Measurements from ENCODE around the gene MUSK.

Gene MUSK

DNA sequence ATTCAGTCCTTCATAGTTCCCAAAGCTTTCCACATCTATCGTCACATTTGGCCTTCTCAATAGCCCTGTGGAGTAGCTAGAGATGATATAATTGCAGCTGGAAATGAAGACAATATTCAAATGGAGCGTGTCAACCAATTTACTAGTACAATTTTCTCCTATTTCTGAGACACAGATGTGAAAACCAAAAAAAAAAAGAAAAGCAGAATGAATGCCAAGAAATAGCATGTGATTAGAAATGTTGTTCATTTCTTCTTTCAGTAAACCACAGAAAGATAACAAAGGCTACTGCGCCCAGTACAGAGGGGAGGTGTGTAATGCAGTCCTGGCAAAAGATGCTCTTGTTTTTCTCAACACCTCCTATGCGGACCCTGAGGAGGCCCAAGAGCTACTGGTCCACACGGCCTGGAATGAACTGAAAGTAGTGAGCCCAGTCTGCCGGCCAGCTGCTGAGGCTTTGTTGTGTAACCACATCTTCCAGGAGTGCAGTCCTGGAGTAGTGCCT, 99.0 kb downstream of the MUSK start:
- Histone ChIP-seq H3K4me2 (ENCODE audit: insufficient read depth, low read length) (no peak overlapping the region), H3K79me2 (ENCODE audit: insufficient read depth, low read length) (no peaks in the 10 kb centered on the region), H3K36me3 (ENCODE audit: insufficient read depth, low read length) (no peaks in the 10 kb centered on the region), H3K4me1 (ENCODE audit: insufficient read depth, low read length) (no peaks in the 10 kb centered on the region), H3K9ac (ENCODE audit: low read depth, low read length) (no peak overlapping the region), H3K4me3 (ENCODE audit: low read depth in 1 of 2, low read length in 2 of 2) (no peak overlapping the region), H3K27ac (ENCODE audit: low read length) (no peak overlapping the region), H4K20me1 (ENCODE audit: insufficient read depth, low read length) (no peaks in the 10 kb centered on the region), H2AFZ (ENCODE audit: low read depth, low read length) (no peak overlapping the region), H3K9me3 (ENCODE audit: insufficient read depth, low read length, severe bottlenecking) (no peaks in the 10 kb centered on the region), H3K27me3 (ENCODE audit: insufficient read depth, low read length, poor library complexity) (no peaks in the 10 kb centered on the region)
- TF ChIP-seq, protein P1, sequence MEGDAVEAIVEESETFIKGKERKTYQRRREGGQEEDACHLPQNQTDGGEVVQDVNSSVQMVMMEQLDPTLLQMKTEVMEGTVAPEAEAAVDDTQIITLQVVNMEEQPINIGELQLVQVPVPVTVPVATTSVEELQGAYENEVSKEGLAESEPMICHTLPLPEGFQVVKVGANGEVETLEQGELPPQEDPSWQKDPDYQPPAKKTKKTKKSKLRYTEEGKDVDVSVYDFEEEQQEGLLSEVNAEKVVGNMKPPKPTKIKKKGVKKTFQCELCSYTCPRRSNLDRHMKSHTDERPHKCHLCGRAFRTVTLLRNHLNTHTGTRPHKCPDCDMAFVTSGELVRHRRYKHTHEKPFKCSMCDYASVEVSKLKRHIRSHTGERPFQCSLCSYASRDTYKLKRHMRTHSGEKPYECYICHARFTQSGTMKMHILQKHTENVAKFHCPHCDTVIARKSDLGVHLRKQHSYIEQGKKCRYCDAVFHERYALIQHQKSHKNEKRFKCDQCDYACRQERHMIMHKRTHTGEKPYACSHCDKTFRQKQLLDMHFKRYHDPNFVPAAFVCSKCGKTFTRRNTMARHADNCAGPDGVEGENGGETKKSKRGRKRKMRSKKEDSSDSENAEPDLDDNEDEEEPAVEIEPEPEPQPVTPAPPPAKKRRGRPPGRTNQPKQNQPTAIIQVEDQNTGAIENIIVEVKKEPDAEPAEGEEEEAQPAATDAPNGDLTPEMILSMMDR (IDR thresholded peaks at IDR 0.05; ENCODE audit: borderline replicate concordance, extremely low read depth, low read length, poor library complexity, severe bottlenecking), result no peak
- no peak for TF ChIP-seq EZH2 (IDR thresholded peaks at IDR 0.05; ENCODE audit: borderline replicate concordance, low read depth, low read length, severe bottlenecking)
- no peak for DNase-seq
- ATAC-seq (ENCODE audit: insufficient read depth, low read depth), result no peak

DNA sequence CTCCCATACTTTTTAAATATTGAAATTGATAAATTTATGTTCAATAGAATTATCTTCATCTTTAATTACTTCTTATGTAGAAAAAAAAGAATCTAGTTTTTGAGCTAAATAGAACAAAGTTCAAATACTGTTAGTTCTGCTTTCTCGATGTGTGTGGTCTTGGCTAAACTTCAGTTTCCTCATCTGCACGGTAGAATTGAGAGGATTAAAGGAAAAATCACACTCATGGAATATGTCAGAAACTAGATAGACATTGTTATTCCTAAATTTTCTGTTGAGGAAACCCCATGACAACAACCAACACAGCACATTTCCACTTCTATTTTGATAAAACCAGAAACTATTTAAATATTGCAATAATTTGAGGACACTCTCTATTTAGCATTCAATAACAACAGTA, 100.3 kb downstream of the MUSK start:
- H2AFZ ChIP-seq (ENCODE audit: low read depth, low read length), result no peak overlapping the region
- no peak for TF ChIP-seq EZH2 (IDR thresholded peaks at IDR 0.05; ENCODE audit: borderline replicate concordance, low read depth, low read length, severe bottlenecking)
- TF ChIP-seq, protein P1 (IDR thresholded peaks at IDR 0.05; ENCODE audit: borderline replicate concordance, extremely low read depth, low read length, poor library complexity, severe bottlenecking), result no peak

DNA sequence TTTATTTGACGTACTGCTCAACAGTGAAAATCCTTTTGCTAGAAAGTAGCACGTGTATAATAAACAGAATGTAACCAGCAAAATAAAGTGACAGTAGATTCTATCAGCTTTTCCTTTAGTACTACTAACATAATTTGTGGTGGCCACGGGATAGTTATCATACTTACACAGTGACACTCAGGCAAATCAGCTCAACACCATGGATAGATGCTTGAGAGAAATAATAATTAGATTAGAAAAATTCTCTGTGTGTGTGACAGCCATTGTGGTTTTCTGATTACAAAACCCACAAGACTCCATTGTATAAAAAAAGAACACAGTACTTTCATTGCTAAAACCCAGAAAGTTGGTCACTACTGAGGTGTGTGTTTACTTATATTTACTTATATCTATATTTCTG, 101.1 kb downstream of the MUSK start:
- no peaks in the 10 kb centered on the region for H3K36me3 ChIP-seq (ENCODE audit: insufficient read depth, low read length)
- H3K27me3 ChIP-seq (ENCODE audit: insufficient read depth, low read length, poor library complexity), result no peaks in the 10 kb centered on the region
- no peak overlapping the region for H3K4me2 ChIP-seq (ENCODE audit: insufficient read depth, low read length)
- ATAC-seq (ENCODE audit: insufficient read depth, low read depth), result no peak
- no peak overlapping the region for H2AFZ ChIP-seq (ENCODE audit: low read depth, low read length)
- H3K9ac ChIP-seq (ENCODE audit: low read depth, low read length), result no peak overlapping the region
- no peaks in the 10 kb centered on the region for H3K4me1 ChIP-seq (ENCODE audit: insufficient read depth, low read length)
- no peaks in the 10 kb centered on the region for H3K9me3 ChIP-seq (ENCODE audit: insufficient read depth, low read length, severe bottlenecking)
- no peak for DNase-seq
- H3K4me3 ChIP-seq (ENCODE audit: low read depth in 1 of 2, low read length in 2 of 2), result no peak overlapping the region
- TF ChIP-seq, protein P1 (IDR thresholded peaks at IDR 0.05; ENCODE audit: borderline replicate concordance, extremely low read depth, low read length, poor library complexity, severe bottlenecking), result no peak
- TF ChIP-seq EZH2 (IDR thresholded peaks at IDR 0.05; ENCODE audit: borderline replicate concordance, low read depth, low read length, severe bottlenecking), result no peak
- H4K20me1 ChIP-seq (ENCODE audit: insufficient read depth, low read length), result no peaks in the 10 kb centered on the region
- no peaks in the 10 kb centered on the region for H3K79me2 ChIP-seq (ENCODE audit: insufficient read depth, low read length)
- H3K27ac ChIP-seq (ENCODE audit: low read length), result no peak overlapping the region

More for the DNA sequence above, 100.3 kb downstream of the MUSK start:
- ATAC-seq (ENCODE audit: insufficient read depth, low read depth), result no peak
- Histone ChIP-seq H4K20me1 (ENCODE audit: insufficient read depth, low read length) (no peaks in the 10 kb centered on the region), H3K9ac (ENCODE audit: low read depth, low read length) (no peak overlapping the region), H3K36me3 (ENCODE audit: insufficient read depth, low read length) (no peaks in the 10 kb centered on the region), H3K27ac (ENCODE audit: low read length) (no peak overlapping the region), H3K27me3 (ENCODE audit: insufficient read depth, low read length, poor library complexity) (no peaks in the 10 kb centered on the region), H3K4me3 (ENCODE audit: low read depth in 1 of 2, low read length in 2 of 2) (no peak overlapping the region), H3K9me3 (ENCODE audit: insufficient read depth, low read length, severe bottlenecking) (no peaks in the 10 kb centered on the region), H3K4me2 (ENCODE audit: insufficient read depth, low read length) (no peak overlapping the region), H3K4me1 (ENCODE audit: insufficient read depth, low read length) (no peaks in the 10 kb centered on the region), H3K79me2 (ENCODE audit: insufficient read depth, low read length) (no peaks in the 10 kb centered on the region)
- no peak for DNase-seq

DNA sequence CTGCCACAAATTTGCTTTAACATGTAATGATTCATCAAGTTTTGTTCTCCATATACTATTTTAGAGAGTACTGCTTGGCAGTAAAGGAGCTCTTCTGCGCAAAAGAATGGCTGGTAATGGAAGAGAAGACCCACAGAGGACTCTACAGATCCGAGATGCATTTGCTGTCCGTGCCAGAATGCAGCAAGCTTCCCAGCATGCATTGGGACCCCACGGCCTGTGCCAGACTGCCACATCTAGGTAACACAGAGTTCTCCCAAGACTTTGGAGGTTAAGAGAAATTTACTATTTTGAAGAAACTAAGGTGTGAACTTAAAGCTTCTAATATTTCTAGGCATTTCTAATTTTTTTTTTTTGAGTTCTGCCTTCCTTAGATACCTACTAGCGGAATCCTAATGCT, 107.1 kb downstream of the MUSK start:
- Histone ChIP-seq H3K36me3 (ENCODE audit: insufficient read depth, low read length) (no peaks in the 10 kb centered on the region), H2AFZ (ENCODE audit: low read depth, low read length) (no peak overlapping the region), H3K4me1 (ENCODE audit: insufficient read depth, low read length) (no peaks in the 10 kb centered on the region), H3K27ac (ENCODE audit: low read length) (no peak overlapping the region), H3K9ac (ENCODE audit: low read depth, low read length) (no peak overlapping the region), H4K20me1 (ENCODE audit: insufficient read depth, low read length) (no peaks in the 10 kb centered on the region), H3K79me2 (ENCODE audit: insufficient read depth, low read length) (no peaks in the 10 kb centered on the region), H3K9me3 (ENCODE audit: insufficient read depth, low read length, severe bottlenecking) (no peaks in the 10 kb centered on the region), H3K27me3 (ENCODE audit: insufficient read depth, low read length, poor library complexity) (no peaks in the 10 kb centered on the region), H3K4me3 (ENCODE audit: low read depth in 1 of 2, low read length in 2 of 2) (no peak overlapping the region), H3K4me2 (ENCODE audit: insufficient read depth, low read length) (no peak overlapping the region)
- no peak for DNase-seq
- TF ChIP-seq, protein P1 (IDR thresholded peaks at IDR 0.05; ENCODE audit: borderline replicate concordance, extremely low read depth, low read length, poor library complexity, severe bottlenecking), result no peak
- TF ChIP-seq EZH2 (IDR thresholded peaks at IDR 0.05; ENCODE audit: borderline replicate concordance, low read depth, low read length, severe bottlenecking), result no peak
- no peak for ATAC-seq (ENCODE audit: insufficient read depth, low read depth)
